Left hindlimb (tissue), 1 donor: ENCODE results near the gene BSN.
"Not testable (repeated sequence)": the region's sequence is repeated elsewhere in the genome, so short reads cannot be mapped to it uniquely, and the experiment has no call there.

Source experiments
- DNase-seq: peaks from one replicate; pipeline ENCODE4 v3.0.0-alpha.2; 2018

Gene BSN

GRCh38 chr3:49534581-49535441 is 19.5 kb upstream of the BSN start:
- DNase-seq, result no peak

GRCh38 chr3:49535971-49536874 is 18.1 kb upstream of the BSN start:
- DNase-seq, result no peak

- no peak for DNase-seq
Observed at GRCh38 chr3:49536875-49537533, 17.3 kb upstream of the BSN start.

GRCh38 chr3:49539659-49540560 is 14.4 kb upstream of the BSN start:
- DNase-seq, result peak; percentile 93

- no peak for DNase-seq
Observed at GRCh38 chr3:49552087-49552486, 2.2 kb upstream of the BSN start.

GRCh38 chr3:49553324-49553691 is 969 bp upstream of the BSN start:
- no peak for DNase-seq

GRCh38 chr3:49554633-49555265 is 472 bp downstream of the BSN start:
- no peak for DNase-seq

GRCh38 chr3:49556500-49557275 is 2.4 kb downstream of the BSN start:
- DNase-seq, result no peak

GRCh38 chr3:49563040-49563578 is 8.8 kb downstream of the BSN start:
- DNase-seq, result no peak

- no peak for DNase-seq
Observed at GRCh38 chr3:49563766-49564165, 9.5 kb downstream of the BSN start.

- no peak for DNase-seq
Observed at GRCh38 chr3:49566312-49566711, 12.0 kb downstream of the BSN start.

GRCh38 chr3:49567406-49567805 is 13.1 kb downstream of the BSN start:
- no peak for DNase-seq

- DNase-seq, result no peak
Observed at GRCh38 chr3:49568965-49569364, 14.7 kb downstream of the BSN start.

GRCh38 chr3:49570028-49570654 is 15.9 kb downstream of the BSN start:
- DNase-seq, result no peak

GRCh38 chr3:49582177-49582576 is 27.9 kb downstream of the BSN start:
- no peak for DNase-seq

- DNase-seq, result not testable (repeated sequence)
Observed at GRCh38 chr3:49585261-49585755, 31.0 kb downstream of the BSN start.

- DNase-seq, result no peak
Observed at GRCh38 chr3:49591615-49592014, 37.3 kb downstream of the BSN start.

GRCh38 chr3:49593041-49593440 is 38.8 kb downstream of the BSN start:
- no peak for DNase-seq

GRCh38 chr3:49600781-49601180 is 46.5 kb downstream of the BSN start:
- no peak for DNase-seq
